SIG-M5 (cell line): ENCODE measurements around the gene TSPAN5.

Source experiments
- DNase-seq: peaks from one replicate; lab custom pipeline; 2025; lab: John Stamatoyannopoulos, UW

TSPAN5 gene

DNA sequence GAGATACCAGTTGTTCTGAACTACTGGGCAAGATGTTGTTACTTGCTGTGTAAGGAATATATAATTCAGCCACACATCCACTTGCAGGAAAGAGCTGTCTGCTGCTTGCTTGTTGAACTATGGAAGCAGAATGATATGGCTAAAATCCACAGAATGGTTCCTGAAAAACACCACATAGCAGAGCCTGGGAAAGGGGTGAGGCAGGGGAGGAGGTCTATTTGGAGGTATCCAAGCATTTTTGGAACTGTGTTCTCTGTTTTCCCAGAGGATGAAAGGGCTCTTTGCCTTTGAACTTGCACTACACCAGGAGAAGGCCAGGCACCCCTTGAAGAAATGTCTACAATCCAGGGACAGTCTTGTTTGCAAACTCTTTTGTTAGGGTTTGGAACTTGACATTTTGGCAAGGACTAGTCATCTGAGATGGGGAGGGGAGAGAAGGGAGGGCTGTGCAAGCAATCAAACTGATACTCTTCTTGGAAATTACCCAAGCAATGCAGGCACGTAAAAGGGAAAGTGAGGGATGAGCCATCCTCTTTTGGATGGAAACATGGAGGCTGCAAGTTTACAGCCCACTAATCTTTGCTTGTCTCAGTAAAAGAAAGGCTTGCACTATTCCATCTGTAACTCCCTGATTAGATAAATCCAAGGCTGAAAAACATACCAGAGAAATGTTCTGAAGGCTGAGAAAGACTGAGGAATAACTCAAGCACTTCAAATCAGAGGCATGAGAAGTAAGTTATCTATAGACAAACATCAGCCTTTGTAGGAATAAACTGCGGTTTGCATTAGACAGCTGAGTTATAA, 141.0 kb downstream of the TSPAN5 start:
- no peak for DNase-seq

- DNase-seq, result no peak
Measured at GRCh38 chr4:98516441-98517217, 141.8 kb downstream of the TSPAN5 start.

DNA sequence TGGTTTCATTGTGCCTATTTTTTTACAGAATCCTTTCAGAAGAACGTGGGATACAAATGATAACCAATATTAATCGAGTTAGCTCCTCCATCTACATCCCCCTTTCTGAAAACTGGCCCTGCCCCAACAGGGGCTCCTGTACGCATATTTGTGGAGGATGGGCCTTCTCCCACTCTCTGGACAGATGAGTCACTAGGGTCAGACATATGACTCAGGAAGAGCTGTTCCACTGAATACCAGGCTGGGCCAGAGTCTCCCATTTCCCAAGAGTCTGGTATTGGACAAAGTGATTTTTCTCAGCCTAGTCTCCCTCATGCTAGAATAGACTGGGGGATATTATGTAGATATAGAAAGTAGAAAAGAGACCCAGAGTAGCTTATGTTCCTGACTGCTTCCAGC, 142.4 kb downstream of the TSPAN5 start:
- DNase-seq, result no peak

DNA sequence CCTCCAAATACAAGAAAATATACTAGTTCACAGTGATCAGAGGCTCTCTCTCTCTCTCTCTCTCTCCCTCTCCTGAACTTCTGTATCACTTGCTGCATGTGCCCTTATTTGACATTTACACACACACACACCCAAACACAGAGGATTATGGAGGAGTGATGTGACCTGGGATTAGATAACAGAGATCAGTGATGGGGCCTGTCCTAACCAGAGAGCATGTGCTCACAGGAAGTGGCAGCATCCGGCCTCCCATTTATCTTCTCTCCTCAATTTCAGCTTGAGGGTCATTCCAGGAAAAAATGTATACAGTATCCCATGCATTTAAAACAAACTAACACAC, 143.0 kb downstream of the TSPAN5 start:
- DNase-seq, result no peak

DNA sequence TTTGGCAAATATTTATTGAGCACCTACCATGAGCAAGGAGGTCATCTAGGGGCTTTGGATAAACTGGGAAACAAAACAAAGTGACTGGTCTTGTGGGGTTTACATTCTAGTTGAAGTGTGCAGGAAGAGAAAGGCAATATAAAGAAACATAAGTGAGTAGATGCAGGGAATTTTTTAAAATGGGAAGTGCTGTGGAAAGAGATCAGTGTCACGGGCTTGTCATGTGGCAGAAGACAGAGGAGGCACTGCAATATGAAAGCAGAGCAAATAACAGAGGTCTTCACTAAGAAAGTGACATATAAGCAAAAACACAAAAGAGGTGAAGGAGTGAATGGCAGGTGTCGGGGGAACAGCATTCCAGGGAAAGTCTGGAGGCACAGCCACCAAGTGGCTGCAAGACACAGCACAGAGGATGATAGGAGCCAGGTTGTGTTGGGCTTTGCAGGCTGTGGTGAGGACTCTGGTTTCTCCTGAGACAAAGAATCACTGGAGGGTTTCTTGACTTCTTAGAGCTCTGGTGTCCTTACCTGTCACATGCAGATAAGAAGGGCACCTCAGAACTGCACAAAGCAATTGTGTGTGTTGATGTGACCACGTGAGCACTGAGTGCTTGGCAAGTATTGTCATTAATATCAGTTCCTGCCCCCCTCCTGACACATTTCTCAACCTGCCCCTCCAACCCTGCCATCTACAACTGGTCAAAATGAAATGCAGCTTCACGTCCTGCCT, 143.5 kb downstream of the TSPAN5 start:
- no peak for DNase-seq

- no peak for DNase-seq
Measured at GRCh38 chr4:98512918-98513317, 145.5 kb downstream of the TSPAN5 start.

DNA sequence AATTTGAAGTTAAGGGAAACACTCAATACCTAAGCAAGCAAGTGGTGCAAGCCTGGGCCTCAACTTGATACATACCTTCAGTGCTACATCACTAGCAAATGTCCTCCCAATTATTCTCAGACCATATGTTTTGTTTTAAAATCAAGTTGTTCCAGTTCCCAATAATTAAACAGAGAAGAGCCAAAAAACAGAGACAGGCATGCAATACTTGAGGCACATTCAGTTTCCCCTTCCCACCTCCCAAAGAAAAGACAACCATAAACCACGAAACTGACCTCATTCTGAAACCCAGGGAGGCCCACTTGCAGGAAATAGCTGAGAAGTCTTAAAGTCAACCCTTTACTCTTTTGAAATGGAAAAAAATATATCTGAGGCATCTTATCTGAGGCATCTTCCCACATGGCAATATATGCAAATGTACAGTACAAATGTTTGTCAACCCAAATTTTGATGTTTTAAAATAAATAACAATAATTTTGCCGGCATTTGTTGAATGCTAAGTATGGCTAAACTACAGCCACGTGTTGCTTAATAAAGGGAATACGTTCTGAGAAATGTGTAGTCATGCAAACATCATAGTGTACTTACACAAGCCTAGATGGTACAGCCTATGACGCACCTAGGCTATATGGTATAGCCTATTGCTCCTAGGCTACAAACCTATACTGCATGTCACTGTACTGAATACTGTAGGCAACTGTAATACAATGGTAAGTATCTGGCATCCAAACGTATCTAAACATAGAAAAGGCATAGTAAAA, 147.5 kb downstream of the TSPAN5 start:
- DNase-seq, result no peak

DNA sequence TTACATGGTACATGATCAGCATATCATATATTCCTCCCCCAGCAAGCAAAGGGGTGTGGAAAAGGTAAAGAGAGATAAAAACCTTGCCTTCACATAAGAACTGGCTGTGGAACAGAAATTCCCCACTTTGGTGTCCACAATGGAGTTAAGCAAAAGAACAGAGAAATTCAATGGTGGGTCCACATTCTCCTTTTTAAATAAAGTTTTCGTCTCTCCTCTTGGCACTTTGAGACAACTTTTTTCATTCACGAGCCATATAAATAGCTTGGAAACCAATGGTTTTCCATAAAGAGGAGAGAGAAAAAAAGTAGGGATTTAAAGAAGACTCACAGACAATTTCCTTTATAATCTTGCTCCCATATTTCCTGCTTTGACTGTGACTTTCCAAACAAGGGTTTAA, 148.1 kb downstream of the TSPAN5 start:
- DNase-seq, result no peak

- DNase-seq, result no peak
Measured at GRCh38 chr4:98509721-98510120, 148.7 kb downstream of the TSPAN5 start.

- no peak for DNase-seq
Measured at GRCh38 chr4:98508829-98509598, 149.4 kb downstream of the TSPAN5 start.

GRCh38 chr4:98508248-98508647, 150.2 kb downstream of the TSPAN5 start:
- no peak for DNase-seq

GRCh38 chr4:98507299-98507698, 151.1 kb downstream of the TSPAN5 start:
- DNase-seq, result no peak

GRCh38 chr4:98506462-98507132, 151.8 kb downstream of the TSPAN5 start:
- no peak for DNase-seq

- DNase-seq, result no peak
Measured at GRCh38 chr4:98505992-98506391, 152.4 kb downstream of the TSPAN5 start.

DNA sequence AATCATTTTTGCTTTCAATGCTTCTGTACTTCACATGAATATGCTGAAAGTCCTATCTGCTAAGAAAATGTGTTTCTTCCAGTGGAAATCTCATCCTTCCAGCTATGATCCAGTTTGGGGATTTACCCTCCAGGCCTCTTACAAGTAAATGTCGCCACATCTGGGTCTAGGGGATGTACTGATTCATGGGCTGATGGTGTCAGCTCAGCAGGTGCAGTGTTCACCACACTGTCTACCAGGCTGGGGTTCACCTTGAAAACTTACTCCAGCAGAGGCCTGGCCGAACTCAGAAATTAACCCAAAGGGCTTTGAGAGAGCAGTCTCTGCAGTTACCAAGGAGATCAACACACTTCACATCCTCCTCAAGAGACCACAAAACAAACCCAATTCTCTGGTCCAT, 154.3 kb downstream of the TSPAN5 start:
- DNase-seq, result no peak

GRCh38 chr4:98503676-98504075, 154.7 kb downstream of the TSPAN5 start:
- DNase-seq, result no peak

- no peak for DNase-seq
Measured at GRCh38 chr4:98502624-98503023, 155.8 kb downstream of the TSPAN5 start.

DNA sequence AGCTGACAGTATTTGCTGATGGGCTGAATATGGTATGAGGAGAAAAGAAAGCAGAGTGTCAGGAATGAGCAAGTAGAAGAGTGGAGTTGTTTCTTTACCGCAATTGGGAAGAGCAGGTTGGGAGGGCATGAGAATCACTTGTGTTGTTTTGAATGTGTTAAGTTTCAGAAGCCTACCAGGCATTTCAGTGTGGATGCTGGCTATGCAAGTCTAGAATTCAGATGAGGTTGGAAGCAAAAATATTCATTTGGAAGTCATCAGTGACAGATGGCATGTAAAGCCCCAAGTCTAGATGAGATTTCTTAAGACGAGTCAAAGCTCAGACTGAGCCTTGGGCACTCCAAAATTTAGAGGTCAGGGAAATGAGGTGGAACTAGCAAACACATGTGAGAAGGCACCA, 156.4 kb downstream of the TSPAN5 start:
- DNase-seq, result no peak

DNA sequence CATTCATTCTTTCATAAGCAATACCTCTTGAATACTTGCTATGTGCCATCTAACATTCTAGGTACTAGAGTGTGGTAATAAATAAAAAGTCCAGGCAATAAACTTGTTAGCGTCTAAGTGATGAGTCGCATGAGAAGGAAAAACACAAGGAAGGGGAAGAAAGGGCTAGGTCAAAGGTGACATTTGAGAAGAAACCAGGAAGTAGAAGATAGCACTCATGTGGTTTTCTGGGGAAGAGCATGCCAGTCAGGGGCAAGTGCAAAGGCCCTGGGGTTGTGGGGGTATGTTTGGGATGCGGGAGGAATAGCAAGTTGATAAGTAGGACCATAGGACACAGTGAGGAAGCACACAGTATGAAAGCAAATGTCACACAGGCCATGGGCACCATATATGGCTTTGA, 157.0 kb downstream of the TSPAN5 start:
- no peak for DNase-seq

- DNase-seq, result no peak
Measured at GRCh38 chr4:98498774-98499173, 159.6 kb downstream of the TSPAN5 start.
